HG02970 (cell line): ENCODE results near the gene POLR1G.
"Not testable (repeated sequence)": the region's sequence is repeated elsewhere in the genome, so short reads cannot be mapped to it uniquely, and the experiment has no call there.

Source experiments
- ATAC-seq: cut with Tn5 transposase; IDR thresholded peaks from one replicate; pipeline ENCODE4 v1.9.1; 2021; ENCODE audit warnings: mild to moderate bottlenecking, moderate library complexity, moderate number of reproducible peaks; ENCODE audit not compliant: unreplicated experiment, low FRiP score

POLR1G gene

DNA sequence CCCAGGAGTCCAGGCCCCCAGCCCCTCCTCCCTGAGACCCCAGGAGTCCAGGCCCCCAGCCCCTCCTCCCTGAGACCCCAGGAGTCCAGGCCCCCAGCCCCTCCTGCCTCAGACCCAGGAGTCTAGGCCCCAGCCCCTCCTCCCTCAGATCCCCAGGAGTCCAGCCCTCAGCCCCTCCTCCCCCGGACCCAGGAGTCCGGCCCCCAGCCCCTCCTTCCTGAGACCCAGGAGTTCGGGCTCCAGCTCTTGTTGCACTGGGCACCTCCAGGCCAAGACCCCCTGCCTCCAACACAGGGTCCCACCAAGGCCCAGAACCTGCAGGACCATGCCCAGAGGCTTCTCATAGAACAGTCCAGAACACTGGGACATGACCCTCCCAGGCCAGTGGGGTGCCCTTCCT lies 13.5 kb downstream of the POLR1G start:
- ATAC-seq = no peak

DNA sequence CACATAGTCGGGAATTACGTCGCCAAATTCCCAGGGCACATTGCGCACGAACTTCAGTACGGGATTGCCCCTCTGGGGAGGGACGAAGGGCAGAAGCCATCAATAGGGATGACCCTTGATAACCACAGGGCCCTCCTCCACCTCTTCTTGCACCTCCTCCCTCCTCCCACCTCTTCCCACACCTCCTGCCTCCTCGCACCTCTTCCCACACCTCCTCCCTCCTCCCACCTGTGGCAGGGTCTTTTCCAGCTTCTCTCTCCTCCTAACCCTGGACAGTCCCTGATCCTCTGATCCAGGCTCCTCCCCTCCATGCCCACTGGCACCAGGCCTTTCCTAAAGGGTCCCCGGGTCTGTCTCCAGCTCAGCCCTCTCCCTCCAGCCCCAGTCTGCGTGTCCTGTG lies 13.9 kb downstream of the POLR1G start:
- no peak for ATAC-seq

DNA sequence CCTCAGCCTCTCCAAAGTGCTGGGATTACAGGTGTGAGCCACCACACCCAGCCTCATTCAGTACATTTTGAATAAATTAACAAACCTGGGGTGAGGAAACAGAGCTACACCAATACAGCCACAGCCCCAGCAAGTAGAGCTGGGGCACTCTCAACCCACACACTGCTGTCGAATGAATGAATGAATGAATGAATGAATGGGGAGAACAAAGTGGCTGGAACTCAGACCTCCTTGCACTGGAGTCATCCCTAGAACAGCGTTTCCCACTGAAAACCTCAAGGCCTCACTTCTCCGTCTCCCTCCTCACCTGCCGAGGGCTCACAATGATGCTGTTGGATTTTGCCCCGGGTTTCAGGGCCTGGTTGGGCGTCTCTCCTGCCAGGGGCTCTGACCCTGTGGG lies 14.4 kb downstream of the POLR1G start:
- no peak for ATAC-seq

DNA sequence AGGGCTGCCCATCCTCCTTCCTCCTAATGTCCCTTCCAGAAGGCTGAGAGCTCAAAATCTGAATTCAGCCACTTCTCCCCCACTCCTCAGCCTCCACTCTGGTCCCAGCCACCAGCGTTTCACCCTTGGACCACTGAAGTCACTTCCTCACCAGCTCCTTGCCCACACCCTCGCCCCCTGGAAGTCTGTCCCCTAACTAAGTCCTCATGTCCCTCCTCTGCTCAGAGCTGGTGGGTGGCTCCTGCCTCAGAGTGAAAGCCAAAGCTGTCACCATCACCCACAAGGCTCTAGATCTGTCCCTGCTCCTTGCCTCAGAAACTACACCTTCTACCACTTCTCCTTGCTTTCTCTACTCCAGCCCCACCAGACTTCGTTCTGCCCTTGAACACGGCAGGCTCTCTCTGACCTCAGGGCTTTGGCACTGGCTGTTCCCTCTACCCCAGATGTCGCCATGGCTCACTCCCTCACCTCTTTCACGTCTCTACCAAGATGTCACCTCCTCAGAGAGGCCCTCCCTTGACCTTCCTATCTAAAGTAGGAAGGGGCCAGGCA lies 15.6 kb downstream of the POLR1G start:
- no peak for ATAC-seq

DNA sequence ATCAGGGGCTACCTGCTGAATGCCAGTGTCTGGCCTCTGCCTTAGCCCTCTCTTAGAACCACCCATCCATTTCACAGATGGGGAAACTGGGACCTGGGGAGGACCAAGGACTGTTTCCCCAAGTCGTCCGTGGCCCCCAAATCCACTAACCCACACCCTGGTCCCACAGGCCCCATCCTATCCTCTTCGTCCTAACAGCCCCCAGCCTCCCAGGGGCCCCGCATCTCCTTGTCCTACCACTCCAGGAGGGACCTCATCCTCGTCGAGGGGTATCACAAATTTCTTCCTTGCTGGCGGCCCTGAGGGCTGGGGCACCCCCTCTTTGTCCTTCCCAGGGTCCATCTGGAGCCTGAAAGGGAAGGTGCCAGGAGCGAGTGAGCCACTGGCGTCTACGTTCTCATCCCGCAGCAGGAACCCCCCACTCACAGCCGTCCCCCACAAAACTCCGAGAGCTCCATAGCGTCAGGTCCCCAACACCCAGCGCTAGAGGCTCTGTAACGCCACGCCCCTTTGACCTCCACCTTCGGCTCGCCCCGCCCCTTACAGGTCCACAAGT lies 16.7 kb downstream of the POLR1G start:
- no peak for ATAC-seq

DNA sequence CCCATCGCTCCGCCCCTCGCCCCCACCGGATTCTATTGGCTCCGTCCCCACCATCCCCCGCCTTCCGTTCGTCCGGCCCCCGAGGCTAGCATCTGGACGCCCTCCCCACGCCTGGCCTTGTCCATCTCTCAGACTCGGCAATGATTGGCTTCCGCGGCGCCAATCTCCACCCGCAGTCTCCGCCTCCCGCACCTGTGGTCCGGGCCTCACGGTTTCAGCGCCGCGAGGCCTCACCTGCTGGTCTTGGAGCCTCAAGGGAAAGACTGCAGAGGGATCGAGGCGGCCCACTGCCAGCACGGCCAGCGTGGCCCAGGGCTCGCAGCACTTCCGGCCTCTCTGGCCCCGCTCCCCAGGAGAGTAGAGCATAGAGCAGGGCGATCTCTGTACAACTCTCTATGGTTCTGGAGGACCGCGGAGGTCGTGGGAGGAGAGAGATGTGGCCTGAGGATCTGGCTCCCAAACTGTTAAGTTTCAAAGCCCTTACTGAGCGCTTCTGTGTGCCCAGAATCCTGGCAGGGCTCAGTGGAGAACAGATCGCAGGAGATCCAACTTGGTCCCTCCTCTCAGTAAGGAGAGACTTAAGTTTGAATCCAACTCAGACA lies 17.2 kb downstream of the POLR1G start, which contains the start of gene ERCC1:
Gene ERCC1, minus strand, starts transcription at position 329 of the 602 bp plus-strand sequence. CDS start 543 bp downstream, outside the sequence.
- ATAC-seq = peak; percentile 79

DNA sequence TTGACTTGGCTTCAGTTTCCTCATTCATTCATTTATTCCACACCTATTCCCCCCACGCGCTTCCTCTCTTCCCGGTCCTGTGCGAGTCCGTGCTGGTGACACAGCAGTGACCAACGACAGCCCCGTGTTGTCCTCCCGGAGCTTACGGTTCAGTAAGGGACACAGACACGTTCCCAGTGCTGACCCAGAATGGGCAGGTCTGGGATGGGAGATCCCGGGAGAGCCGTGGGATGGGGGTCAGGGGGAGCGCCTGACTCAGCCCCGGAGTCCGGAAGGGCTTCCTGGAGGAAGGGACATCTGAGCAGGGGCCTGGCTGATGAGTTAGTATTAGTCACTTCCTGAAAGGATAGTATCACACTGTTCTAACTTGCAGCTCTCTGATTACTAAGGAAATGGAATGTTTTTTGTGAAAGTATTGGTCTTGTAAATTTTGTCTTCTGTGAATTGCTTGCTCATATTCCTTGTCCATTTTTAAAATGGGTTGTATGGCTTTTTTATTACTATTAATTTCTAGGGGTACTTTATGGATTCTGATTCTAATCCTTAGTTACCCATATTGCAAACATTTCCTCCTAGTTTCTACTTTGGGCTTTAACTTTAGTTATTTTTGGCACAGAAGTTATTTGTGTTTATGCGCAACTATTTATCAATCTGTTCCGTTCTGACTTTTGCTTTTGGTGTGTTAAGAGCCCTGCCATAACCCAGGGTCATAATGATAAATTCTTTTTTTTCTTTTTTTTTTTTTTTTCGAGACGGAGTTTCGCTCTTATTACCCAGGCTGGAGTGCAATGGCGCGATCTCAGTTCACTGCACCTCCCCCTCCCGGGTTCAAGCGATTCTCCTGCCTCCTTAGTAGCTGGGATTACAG lies 18.0 kb downstream of the POLR1G start:
- peak; percentile 7 for ATAC-seq

DNA sequence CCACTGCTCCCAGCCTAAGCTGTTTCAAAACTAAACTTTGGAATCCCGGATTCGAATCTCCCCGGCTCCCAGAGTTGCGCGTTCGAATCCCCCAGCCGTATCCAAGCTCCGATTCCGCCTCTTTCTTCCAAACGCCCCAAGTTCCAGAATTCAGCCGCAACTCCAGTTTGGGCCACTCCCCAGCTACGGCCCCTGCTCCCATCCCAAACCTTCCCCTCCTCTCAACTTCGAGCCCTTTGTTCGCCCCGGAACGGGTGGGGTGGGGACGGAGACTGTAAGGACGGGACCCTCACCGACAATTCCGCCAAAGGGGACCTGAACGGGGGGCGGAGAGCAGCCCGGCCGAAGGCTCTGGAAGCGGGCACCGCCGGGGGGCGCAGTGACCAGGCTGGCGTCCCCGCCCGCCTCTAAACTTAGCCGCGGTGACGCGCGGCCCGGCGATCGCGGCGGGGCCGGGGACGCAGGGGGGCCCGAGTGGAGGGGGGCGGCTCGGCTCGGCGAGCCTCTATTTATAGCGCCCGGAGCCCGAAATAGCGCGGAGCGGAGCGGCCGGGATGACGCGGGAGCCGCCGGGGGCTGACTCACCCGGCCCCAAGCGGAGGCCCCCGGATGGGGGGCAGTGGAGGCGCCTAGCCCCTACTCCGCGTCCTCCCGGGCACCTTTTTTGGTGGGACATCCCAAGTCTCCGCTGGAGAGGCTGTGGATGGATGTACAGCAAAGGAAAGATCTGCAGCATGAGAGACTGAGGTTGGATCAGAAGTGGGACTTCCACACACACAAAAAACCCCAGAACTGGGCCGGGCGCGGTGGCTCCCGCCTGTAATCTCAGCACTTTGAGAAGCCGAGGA lies 22.2 kb downstream of the POLR1G start:
- no peak for ATAC-seq

DNA sequence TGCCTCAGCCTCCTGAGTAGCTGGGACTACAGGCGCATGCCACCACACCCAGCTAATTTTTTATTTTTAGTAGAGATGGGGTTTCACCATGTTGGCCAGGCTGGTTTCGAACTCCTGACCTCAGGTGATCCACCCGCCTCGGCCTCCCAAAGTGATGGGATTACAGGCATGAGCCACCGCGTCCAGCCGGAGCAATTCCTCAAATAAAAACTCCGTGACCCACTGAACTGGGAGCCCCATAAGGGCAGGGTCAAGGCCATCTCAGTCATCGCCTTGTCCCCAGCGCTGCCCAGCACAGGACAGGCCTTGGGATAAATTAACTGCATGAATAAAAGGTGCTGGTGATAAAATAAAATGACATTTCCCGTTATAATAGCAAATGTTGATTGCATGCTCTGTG lies 23.5 kb downstream of the POLR1G start:
- ATAC-seq = not testable (repeated sequence)

DNA sequence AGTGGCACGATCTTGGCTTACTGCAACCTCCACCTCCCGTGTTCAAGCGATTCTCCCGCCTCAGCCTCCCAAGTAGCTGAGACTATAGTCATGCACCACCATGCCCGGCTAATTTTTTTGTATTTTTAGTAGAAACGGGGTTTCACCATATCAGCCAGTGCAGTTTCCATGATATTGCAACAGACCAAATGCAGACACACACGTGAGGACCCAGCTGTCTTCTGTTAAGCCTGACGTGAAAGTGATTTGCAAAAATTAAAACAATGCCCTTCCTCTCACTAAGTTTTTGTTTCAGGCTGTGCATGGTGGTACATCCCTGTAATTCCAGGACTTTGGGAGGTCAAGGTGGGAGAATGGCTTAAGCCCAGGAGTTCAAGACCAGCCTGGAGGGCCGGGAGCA lies 24.6 kb downstream of the POLR1G start:
- not testable (repeated sequence) for ATAC-seq

DNA sequence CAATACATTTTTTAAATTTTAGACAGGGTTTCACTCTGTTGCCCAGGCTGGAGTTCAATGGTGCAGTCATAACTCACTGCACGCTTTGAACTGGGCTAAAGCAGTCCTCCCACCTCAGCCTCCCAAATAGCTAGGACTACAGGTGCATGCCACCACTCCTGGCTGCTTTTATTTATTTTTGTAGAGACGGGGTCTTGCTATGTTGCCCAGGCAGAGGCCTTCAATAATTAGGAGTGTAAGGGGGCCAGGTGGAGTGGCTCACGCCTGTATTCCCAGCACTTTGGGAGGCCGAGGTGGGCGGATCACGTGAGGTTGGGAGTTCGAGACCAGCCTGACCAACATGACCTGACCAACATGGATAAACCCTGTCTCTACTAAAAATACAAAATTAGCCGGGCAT lies 26.1 kb downstream of the POLR1G start:
- not testable (repeated sequence) for ATAC-seq

DNA sequence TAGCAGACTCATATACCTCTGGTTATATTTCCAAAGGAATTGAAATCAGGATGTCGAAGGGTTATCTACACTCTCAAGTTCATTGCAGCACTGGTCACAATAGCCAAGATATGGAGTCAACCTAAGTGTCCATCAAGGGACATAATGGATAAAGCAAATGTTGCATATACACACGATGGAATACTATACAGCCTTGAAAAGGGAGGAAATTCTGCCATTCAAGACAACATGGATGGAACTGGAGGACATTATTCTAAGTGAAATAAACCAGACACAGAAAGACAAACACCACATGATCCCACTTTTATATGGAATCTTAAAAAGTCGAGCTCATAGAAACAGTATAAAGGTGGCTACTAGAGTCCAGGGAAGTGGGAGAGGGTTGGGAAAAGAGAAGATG lies 30.9 kb downstream of the POLR1G start:
- ATAC-seq = no peak

DNA sequence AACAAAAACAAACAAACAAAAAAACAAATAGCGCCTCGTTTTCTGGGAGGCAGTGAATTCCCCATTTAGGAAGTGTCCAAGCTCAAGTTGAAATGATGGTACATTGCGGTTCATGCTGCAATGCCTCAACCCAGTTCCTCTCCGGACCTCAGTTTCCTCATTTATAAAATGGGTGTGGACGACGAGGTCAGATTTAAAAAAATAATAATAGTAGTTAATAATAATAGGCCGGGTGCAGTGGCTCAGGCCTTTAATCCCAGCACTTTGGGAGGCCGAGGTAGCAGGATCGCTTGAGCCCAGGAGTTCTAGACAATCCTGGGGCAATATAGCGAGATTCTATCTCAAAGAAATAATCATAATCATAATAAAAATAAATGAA lies 32.7 kb downstream of the POLR1G start:
- no peak for ATAC-seq

DNA sequence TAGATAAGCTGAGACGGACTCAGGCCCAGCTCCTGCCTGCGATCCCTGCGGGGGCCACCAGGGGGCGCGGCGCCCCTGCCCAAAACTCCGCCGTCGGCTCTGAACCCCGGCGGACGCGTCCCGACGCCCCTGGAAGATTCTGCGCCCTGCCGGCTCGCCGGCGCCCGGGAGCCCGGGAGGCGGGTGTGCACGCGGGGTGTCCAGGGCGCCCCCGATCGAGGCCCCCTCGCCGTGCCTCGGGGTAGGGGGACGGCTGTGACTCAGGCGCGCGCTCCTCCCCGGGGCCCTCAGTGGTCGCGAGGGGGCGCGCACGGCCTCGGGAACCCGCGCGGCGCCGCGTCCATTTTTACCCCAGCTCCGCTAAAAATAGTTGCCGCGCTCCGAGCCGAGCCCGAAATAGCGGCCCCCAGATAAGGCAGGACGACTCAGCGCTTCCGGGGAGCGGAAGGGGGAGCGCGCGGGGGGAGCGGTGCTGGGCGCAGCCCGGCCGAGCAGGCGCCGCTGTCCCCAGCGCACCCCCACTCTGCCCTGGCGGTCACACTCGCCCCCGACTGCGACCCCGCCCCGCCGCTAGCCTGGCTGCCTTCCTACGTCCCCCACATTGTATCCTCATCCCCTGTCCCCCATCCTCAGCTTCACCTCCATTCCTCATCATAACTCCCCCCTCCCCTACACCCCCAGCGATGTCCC lies 33.3 kb downstream of the POLR1G start:
- ATAC-seq = peak; percentile 50

DNA sequence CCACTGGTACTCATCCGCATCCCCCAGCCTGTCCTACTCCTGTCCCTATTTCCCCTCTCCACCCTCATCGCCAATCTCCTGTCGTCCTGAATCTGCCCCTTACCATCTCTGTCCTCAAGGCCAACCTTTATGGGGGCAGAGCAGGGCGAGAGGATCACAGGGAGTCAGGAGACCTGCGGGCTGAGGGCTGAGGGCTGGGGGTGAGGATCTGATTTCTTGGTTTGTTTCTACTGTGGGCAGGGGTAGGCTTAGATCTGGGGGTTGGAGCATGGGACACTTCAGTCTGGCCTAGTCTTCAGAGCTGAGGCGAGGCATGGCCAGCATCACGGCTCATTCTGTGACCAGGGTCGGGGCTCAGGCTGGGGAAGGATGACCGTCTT lies 33.8 kb downstream of the POLR1G start:
- ATAC-seq = no peak

DNA sequence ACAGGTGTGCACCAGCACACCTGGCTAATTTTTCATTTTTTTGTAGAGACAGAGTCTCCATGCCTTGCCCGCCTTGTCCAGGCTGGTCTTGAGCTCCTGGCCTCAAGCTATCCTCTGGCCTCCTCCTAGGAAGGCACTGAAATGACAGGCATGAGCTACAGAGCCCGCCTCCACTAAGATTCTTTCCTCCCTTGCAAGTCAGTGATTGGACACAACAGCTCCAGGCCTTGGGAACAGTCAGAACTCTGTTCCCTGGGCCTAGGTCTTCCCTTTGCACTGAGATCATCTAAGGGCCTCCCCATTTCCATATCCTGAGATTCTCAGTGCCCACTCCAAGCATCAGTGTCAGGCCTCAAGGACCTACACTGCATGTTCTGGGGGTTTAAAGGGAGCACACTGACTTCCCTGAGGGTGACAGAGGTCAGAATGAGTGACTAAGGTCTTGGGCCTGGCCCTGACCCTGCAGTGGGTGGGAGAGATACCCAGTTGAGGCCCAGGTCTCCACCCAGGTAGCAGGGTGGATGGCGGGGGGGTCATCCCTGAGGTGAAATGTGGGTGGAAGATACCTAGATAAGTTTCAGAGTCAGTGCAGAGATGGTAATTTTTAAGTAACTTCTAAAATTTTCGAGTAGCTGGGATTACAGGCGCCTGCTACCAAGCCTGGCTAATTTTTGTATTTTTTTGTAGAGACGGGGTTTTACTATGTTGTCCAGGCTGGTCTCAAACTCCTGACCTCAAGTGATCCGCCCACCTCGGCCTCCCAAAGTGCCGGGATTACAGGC lies 34.6 kb downstream of the POLR1G start:
- ATAC-seq = no peak

DNA sequence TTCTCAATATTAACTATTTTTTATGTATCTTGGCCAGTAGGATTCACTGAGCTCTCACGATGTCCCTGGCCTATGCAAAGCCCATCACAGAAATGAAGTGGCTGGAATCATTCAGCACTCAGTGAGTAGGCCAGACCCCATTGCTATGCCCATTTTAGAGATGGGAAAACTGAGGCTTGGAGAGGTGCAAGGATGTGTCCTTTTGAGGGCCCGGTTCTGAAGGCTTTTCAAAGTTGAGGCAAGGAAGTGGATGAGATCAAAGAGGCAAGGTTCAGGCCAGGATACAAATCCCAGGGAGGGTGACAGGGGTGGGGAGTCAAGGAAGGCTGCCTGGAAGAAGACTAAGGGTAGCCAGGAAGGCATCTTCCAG lies 35.9 kb downstream of the POLR1G start:
- no peak for ATAC-seq

DNA sequence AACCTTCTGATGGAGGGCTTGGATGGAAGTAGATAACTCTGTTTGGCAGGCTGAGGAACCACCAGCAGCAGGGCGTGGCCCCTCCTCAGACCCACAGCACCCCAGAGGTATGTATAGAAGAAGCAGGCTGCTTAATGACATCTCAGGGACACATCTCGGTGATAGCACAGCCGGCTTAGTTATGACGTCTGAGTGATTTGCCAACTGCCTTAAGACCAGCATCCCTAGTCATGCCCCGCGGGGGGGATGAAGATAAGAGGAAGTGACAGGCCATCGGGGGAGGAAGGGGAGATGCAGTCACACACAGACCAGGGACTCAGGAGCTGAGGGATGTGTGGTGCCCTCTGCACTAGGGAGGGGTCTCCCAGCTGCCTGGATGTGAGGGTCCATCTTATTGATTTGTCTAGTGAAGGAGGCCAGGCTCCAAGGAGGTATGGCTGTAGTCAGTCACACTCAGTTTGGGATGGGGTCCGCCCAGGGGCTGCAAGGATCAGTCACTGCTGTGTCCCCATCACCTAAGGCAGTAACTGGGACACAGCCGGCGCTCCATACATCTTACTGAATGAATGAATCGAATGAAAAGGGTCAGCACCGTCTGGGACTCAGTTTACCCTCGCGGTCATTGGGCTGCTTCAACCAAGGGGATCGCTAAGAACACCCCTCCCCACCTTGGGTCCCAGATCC lies 36.5 kb downstream of the POLR1G start:
- no peak for ATAC-seq
